Stimulated activated CD8-positive, alpha-beta memory T cell treated with anti-CD3 and anti-CD28 coated beads, Interleukin-12 subunit alpha, Interleukin-12 subunit beta, amount 100 ng/mL, for 1 hour (primary cell): ENCODE data around the gene IKBKG.
"Not testable (repeated sequence)": the region's sequence is repeated elsewhere in the genome, so short reads cannot be mapped to it uniquely, and the experiment has no call there.

Source experiments
- DNase-seq: peaks from one replicate; pipeline ENCODE4 v3.0.0-alpha.2; 2020; ENCODE audit warnings: low read depth

IKBKG gene

DNA sequence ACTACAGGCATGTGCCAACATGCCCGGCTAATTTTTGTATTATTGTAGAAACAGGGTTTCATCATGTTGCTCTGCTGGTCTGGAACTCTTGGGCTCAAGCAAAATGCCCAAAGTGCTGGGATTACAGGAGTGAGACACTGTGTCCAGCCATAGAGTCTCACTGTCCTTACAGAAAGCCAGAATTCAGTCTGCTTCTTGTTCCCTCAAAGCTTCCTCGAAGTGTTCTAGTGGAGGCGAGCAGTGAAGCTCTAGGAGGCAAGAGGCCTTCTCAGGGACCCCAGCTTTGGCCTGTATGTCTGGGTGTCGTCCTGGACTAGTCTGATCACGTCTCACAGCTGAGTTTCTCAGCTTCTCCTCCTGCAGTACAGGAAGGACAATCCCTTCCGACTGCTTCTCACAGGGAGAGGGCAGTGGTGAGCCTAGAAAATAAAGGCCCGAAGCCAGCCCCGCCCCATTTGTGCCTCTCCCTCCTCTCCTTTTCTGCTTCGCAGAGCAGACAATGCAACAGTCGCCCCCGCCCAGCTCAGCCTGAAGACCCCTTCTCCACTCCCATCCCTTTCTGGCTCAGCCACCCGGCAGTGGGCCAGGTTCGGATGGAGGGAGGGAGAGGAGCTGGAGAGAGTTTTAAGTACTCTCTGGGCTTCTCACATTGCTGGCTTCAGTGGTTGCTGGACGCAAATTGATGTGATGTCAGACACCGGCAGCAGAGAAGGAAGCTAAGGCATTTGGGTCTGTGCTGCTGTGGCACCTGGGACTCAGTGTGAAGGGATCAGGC lies 20.3 kb upstream of the IKBKG start:
- DNase-seq: peak; percentile 36

DNA sequence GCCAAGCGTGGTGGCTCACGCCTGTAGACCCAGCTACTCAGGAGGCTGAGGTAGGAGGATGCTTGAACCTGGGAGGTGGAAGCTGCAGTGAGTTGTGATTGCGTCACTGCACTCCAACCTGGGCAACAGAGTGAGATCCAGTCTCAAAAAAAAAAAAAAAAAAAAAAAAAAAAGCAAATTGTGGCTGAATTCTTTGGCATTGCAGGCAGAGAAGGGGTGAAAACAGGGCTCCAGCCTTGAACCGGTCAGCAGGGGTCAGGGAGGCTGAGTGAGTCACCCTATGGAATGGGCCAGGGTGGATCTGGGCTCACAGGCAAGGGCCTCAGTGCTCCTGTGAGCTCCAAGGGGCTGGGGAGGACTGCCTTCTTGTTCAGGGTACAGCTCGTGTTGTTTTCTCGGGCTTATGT lies 18.2 kb upstream of the IKBKG start:
- DNase-seq: no peak

DNA sequence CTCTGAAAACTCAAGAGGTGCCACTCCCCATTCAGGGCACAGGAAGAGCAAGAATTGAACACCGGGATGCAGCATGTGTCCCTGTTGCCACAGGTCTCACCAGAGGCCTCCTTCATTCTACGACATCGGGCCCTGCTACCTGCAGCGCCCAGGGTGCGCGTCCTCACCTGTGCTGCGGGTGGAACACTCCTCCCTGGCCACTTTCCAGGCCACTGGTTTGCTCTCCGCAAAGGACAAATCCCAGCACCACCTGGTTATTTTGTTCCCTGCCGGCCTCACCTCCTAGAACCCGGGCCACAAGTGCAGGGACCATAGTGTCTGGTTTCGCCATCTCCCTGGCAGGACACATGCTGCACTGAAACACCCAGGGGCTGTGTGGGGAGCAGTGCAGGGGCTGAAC lies 17.1 kb upstream of the IKBKG start:
- no peak for DNase-seq

DNA sequence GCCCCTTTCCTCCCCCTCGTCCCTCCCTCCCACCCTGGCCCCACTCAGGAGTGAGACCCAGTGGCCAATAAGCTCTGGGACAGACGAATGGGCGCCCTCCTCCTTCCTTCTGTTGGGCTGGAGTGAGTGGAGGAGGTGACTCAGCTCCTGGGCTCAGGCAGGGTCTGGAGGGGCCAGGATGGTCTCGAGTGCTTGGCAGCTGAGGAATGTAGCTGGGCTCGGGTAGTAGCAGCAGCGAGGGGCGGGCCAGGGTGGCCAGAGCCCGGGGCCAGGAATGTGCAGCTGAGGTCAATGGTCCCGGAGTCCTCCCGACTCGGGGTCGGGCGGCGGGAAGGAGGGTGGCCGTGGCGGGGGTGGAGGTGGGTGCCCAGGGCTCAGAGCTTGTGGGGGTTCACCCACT lies 15.8 kb upstream of the IKBKG start:
- DNase-seq: no peak

DNA sequence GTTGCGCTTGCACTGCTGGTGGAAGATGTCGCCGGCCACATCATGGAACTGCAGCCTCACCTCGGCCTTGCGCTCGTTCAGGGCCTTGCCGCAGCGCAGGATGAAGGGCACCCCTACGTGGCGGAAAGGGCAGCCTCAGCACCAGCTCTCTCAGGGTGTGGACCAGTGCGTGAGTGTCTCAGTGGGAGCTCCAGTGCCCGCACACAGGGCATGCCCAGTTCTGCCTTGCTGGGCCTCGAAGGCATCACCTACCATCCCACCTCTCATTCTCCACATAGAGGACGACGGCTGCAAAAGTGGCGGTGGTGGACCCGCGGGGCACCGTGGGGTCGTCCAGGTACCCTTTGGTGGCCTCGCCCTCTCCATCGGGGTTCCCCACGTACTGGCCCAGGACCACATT lies 14.7 kb upstream of the IKBKG start:
- DNase-seq: no peak

- DNase-seq: peak; percentile 76
Observed at GRCh38 chrX:154534526-154535322, 12.7 kb upstream of the IKBKG start.

GRCh38 chrX:154535892-154536291 lies 11.5 kb upstream of the IKBKG start:
- DNase-seq: no peak

GRCh38 chrX:154539077-154539476 lies 8.3 kb upstream of the IKBKG start:
- no peak for DNase-seq

DNA sequence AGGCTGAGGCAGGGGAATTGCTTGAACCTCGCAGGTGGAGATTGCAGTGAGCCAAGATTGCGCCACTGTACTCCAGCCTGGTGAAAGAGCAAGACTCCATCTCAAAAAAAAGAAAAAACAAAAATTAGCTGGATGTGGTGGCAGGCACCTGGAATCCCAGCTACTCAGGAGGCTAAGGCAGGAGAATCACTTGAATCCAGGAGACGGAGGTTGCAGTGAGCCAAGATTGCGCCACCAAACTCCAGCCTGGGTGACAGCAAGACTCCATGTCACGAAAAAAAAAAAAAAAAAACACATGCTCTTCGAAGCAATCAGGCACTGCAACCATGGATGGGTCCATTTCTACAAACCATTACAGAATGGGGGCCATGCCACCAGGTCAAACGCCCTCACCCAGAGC lies 7.1 kb upstream of the IKBKG start:
- DNase-seq: not testable (repeated sequence)

DNA sequence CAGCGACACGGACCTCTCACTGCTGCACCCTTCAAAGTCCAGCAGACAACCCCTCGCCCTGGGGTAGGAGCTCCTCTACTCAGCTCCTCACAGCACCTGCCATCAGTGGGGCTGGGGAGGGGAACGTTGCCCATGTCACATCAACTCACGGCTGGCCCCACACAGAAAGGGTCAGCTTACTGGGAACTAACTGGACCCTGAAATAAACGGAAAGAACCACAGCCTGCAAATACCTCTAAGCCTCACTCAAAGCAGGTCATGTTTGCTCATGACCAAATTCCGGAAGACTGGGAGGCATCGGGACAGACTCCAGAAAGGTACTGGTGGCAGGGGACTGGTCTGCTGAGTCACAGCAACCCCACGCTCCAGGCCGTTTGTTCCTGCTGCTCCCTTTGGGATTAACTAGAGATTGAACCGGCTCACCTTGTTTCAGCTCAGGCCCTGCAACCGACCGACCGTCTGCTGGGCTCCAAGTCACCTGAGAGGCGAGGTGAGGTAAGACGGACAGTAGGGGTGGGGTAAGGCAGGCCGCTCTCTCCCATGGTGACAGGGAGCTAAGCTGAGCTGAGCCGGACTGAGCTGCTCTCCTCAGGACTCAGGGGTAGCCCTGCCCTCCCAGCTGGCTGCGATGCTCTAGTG lies 6.4 kb upstream of the IKBKG start:
- DNase-seq: no peak

- DNase-seq: no peak
Observed at GRCh38 chrX:154541589-154541895, 5.9 kb upstream of the IKBKG start.

DNA sequence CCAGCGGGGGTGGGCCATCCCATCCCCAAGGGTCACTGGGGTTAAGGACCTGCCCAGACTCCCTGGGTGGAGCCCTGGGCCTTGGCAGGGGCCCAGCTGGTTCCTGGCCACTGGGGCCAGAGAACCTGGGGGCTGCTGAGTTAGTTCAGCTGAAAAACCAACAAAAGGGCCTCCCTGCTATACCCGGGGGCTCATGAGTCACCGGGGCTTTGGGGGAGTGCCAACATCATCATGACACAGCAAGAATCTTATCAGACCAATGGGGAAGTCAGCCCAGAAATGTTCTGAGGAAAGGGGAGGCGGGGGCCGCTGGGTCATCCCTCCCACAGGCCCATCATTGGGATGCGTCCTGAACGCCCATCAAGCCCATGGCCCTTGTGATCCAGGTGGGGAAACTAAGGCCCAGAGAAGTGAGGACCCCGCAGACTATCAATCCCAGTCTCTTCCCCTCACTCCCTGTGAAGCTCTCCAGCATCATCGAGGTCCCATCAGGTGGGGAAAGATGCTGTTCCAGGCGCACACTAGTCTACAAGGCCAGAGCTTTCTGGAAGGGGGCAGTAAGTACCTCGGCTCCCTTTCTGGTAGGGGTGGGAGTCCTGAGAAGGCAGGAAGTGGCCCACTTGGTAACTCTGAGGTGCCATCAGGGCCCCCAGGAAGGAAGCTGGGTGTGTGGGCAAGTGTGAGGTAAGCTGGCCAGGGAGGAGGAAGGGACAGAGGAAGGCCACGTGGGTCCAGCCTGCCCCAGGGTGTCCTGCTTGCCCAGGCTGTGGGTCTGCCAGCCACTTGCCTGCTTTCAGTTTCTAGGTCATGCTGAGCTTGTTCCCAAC lies 5.3 kb upstream of the IKBKG start:
- no peak for DNase-seq

GRCh38 chrX:154542723-154543424 lies 4.5 kb upstream of the IKBKG start:
- DNase-seq: no peak

DNA sequence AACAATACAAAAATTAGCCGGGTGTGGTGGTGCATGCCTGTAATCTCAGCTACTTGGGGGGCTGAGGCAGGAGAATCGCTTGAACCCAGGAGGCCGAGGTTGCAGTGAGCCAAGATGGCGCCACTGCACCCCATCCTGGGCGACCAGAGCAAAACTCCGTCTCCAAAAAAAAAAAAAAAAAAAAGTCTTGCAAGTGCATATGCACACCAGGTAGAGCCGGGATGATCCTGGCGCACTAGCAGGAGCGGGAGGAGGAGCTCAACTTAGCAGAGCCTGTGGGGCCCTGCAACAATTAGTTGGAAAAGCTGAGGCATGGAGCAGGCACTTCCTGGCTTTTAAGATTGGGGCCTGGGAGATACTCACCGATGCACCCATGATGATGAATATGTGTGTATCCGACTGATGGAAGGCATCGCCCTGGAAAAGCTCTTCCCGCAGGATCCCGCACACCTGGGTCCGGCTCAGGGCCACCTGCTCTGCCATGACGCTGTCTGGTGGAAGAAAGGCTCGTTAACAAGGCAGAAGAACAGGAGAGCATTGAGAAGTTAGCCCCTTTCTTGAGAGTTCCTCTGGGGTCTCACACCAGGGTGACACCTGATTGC lies 1.6 kb upstream of the IKBKG start:
- no peak for DNase-seq

GRCh38 chrX:154546354-154547244 lies 821 bp upstream of the IKBKG start, which contains the start of gene G6PD:
Gene G6PD (minus strand): TSS chrX:154546846. CDS start chrX:154546155, 691 bp downstream.
- peak; percentile 50 for DNase-seq

DNA sequence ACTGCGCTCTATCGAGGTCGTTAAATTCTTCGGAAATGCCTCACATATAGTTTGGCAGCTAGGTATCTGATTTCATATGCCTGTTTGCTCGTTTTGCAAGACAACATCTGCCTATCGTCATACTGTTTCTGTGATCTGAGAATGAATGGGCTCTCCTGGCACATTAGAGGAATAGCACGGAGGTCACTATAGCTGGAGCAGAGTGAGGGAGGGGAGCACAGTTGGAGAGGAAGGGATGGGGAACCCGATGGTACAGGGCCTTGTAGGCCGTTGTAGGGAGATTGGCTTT lies 552 bp downstream of the IKBKG start:
- DNase-seq: no peak

DNA sequence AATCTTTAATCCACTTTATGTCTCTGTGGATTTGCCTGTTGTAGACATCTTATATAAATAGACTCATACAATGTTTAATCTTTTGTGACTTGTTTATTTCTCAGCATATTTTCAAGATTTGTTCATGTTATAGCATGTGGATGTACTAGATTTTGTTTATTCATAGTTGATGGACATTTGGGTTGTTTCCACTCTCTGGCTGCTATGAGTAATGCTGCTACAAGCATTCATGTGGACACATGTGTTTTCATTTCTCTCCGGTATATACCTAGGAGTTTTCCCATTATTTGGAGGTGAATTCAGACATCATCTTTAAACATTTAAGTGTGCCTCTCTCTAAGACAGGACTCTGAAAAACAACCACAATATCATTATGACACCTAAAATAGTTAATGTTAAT lies 2.3 kb downstream of the IKBKG start:
- DNase-seq: no peak

DNA sequence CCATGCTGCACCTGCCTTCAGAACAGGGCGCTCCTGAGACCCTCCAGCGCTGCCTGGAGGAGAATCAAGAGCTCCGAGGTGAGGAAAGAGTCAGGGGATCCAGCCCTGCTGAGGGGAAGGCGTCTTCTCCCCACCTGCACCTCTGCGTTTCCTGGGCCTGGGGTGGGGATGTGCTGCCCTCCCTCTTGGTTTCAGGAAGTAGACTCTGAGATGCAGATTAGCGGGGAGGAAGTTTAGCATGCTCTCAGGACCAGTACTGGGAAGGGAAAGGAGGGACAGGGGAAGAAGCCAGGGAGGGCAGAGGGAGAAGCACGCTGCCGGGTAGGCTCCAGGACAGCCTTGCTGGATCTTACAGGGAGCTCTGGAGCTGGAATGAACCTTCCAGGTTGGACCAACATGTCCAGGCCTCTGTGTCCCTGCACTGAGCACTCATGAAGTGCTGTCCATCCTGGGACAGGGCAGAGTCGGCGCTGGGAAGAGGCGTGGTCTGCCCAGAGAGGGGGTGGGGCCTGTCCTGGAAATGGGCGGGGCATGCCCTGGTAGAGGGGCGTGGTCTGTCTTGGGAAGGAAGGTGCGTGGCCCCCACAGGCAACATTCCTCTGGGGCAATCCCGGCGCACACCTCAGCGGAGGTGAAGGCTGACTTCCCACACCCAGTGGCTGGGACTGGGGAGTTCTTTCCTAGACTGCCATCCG lies 4.8 kb downstream of the IKBKG start:
- DNase-seq: not testable (repeated sequence)

DNA sequence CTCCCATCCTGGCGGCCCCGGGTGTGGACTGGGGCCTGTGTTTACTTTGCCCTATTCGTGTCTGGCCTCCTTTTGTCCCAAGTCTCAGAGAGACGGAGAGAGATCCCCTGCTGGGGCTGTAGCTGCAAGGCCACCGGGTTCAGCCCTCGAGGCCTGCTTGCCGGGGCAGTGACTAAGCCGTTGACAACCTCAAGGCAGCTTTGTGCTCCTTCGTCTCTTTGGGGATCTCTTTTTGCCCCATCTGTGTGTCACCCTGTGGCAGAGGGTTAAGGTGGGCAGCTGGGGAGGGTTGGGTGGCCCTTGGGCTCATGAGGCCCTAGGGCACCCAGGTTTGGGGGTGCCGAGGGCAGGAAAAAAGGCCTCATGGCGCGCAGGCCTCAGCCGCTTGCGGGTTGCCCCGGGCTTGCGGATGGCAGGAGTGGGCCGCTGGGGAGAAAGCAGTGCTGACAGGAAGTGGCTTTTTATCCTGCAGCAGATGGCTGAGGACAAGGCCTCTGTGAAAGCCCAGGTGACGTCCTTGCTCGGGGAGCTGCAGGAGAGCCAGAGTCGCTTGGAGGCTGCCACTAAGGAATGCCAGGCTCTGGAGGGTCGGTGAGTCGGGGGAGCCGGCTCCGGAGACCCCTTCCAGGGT lies 10.8 kb downstream of the IKBKG start:
- DNase-seq: not testable (repeated sequence)
